SW480 (cell line): ENCODE data around the gene TTBK2.

Experiments
- DNase-seq: peaks from one replicate; pipeline ENCODE4 v3.0.0-alpha.2; 2016; ENCODE audit warnings: low spot score

Gene TTBK2

DNA sequence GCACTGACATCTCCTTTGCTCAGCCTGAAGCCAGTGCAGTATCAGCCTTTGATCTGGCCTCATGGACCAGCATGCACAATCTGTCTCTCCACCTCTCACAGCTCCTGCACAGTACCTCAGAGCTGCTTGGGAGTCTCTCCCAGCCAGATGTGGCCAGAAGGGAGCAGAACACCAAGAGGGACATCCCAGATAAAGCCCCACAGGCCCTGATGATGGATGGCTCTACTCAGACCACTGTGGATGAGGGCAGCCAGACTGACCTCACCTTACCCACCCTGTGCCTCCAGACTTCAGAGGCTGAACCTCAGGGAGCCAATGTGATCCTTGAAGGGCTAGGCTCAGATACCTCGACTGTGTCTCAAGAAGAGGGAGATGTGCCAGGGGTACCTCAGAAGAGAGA lies 228.0 kb downstream of the TTBK2 start:
- no peak for DNase-seq

DNA sequence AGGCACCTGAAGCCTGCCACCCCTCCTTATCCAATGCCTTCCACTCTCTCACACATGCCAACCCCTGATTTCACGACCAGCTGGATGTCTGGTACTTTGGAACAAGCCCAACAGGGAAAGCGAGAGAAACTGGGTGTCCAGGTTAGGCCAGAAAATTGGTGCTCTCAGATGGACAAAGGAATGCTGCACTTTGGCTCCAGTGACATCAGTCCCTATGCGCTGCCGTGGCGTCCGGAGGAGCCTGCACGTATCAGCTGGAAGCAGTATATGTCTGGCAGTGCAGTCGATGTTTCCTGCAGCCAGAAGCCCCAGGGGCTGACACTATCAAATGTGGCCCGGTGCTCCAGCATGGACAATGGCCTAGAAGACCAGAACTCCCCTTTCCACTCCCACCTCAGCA lies 228.8 kb downstream of the TTBK2 start:
- DNase-seq, result no peak

DNA sequence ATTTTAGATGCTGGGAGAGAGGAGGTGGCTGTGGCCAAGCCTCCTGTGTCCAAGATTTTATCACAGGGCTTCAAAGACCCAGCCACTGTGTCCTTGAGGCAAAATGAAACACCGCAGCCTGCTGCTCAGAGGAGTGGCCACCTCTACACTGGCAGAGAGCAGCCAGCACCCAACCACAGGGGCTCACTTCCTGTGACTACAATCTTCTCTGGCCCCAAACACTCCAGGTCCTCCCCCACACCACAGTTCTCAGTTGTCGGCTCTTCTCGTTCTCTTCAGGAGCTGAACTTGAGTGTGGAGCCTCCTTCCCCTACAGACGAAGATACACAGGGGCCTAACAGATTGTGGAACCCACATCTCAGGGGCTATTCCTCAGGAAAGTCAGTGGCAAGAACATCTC lies 229.3 kb downstream of the TTBK2 start:
- no peak for DNase-seq
